Loucy (cell line): ENCODE results near the gene USPL1.
A peak's percentile ranks its signal among the peaks of the same experiment; 100 is the strongest.

Source experiments
- EZH2phosphoT487 ChIP-seq: fragments of 200-600 bp; IDR thresholded peaks from 2 replicates; pipeline ENCODE4 v1.6.1; 2018; ENCODE audit warnings: antibody characterized with exemption, mild to moderate bottlenecking, moderate library complexity, borderline replicate concordance
- TF ChIP-seq, protein P1 (sequence below): fragments of 200-600 bp; sonication (generic); conservative IDR thresholded peaks from 2 replicates; pipeline ENCODE4 v1.5.1; 2014; ENCODE audit warnings: mild to moderate bottlenecking, antibody characterized with exemption, low read length

DNA sequence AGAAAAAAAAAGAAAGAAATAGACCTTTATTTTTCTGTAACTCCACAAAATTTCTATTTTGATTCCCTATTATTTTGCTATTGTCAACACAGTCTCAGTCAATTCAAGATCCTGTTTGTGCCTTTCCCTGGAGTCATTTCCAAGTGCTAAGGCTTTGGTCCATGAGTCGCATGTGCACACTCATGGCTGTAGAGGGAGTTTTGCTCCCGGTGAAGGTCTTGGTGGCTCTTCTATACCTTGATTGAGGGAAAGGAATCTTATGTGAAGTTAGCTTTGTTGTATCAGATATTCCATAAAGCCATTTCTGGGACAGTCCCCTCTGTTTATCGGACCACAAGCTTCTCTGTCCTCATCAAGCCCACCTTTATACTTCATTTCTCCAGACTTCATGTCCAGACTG is 59.0 kb downstream of the USPL1 start:
- TF ChIP-seq, protein P1, sequence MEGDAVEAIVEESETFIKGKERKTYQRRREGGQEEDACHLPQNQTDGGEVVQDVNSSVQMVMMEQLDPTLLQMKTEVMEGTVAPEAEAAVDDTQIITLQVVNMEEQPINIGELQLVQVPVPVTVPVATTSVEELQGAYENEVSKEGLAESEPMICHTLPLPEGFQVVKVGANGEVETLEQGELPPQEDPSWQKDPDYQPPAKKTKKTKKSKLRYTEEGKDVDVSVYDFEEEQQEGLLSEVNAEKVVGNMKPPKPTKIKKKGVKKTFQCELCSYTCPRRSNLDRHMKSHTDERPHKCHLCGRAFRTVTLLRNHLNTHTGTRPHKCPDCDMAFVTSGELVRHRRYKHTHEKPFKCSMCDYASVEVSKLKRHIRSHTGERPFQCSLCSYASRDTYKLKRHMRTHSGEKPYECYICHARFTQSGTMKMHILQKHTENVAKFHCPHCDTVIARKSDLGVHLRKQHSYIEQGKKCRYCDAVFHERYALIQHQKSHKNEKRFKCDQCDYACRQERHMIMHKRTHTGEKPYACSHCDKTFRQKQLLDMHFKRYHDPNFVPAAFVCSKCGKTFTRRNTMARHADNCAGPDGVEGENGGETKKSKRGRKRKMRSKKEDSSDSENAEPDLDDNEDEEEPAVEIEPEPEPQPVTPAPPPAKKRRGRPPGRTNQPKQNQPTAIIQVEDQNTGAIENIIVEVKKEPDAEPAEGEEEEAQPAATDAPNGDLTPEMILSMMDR, result peak; percentile 54
- TF ChIP-seq EZH2phosphoT487, result no peak
